IMR-90 (cell line): Measurements from ENCODE around the gene DNAJB8. TPM values are rescaled to one million over a fixed set of nuclear protein-coding genes. Genes with fewer than 3 reads are reported as not detected.

Source experiments
- ATAC-seq: fragments of 200-7000 bp; cut with Tn5 transposase; 2 replicates; pipeline ENCODE4 v1.9.1; 2020; ENCODE audit warnings: low read depth, mild to moderate bottlenecking, moderate library complexity
- BruUV-seq: library from RNA; stranded (reverse); fragments of 400-500 nt; replicated peaks from 2 replicates; lab custom pipeline; 2021; lab: Mats Ljungman, UMichigan
- CTCF ChIA-PET: fragments of 300-600 bp; formaldehyde crosslinking; extraction: SDS; loops from one replicate; lab custom pipeline; 2021; ENCODE audit warnings: antibody characterized with exemption; lab: Yijun Ruan, JAX
- POLR2A ChIA-PET: fragments of 300-600 bp; sonication (Branson Sonifier 250); formaldehyde crosslinking; loops from one replicate; lab custom pipeline; 2022; ENCODE audit warnings: antibody characterized with exemption; ENCODE audit not compliant: unreplicated experiment; lab: Charles Lee
- DNase-seq: peaks from one replicate; pipeline ENCODE4 v3.0.0; 2013
- H2AFZ ChIP-seq: replicated peaks from 2 replicates; pipeline ENCODE3; 2013; ENCODE audit warnings: low read length, mild to moderate bottlenecking; ENCODE audit not compliant: poor library complexity
- H2AK5ac ChIP-seq: 2 replicates; pipeline ENCODE4 v1.6.1; 2013; ENCODE audit warnings: low read depth, low read length, inconsistent platforms
- H2AK9ac ChIP-seq: replicated peaks from 2 replicates; pipeline ENCODE3; 2013; ENCODE audit warnings: mild to moderate bottlenecking, low read depth, low read length, moderate library complexity; ENCODE audit not compliant: poor library complexity
- H2BK120ac ChIP-seq: 2 replicates; pipeline ENCODE4 v1.6.1; 2013; ENCODE audit warnings: low read depth, low read length, inconsistent platforms
- H2BK15ac ChIP-seq: 3 replicates; pipeline ENCODE4 v1.6.1; 2013; ENCODE audit warnings: low read depth, low read length, inconsistent platforms
- H2BK20ac ChIP-seq: 2 replicates; pipeline ENCODE4 v1.6.1; 2013; ENCODE audit warnings: low read depth, mild to moderate bottlenecking, inconsistent platforms, low read length, moderate library complexity
- H2BK5ac ChIP-seq: 2 replicates; pipeline ENCODE4 v1.6.1; 2013; ENCODE audit warnings: mild to moderate bottlenecking, low read depth, low read length, inconsistent platforms; ENCODE audit not compliant: poor library complexity, severe bottlenecking
- H3K14ac ChIP-seq: replicated peaks from 2 replicates; pipeline ENCODE4 v1.6.1; 2013; ENCODE audit warnings: low read depth, low read length, inconsistent platforms
- H3K18ac ChIP-seq: 2 replicates; pipeline ENCODE4 v1.6.1; 2013; ENCODE audit warnings: low read depth, low read length, control low read depth
- H3K23ac ChIP-seq: 2 replicates; pipeline ENCODE4 v1.6.1; 2013; ENCODE audit warnings: low read depth, low read length, inconsistent platforms
- H3K27ac ChIP-seq: 2 replicates; pipeline ENCODE4 v1.5.1; 2013; ENCODE audit warnings: mild to moderate bottlenecking, control low read depth, low read length; ENCODE audit not compliant: insufficient read depth
- H3K27me3 ChIP-seq: 2 replicates; pipeline ENCODE4 v1.6.1; 2013; ENCODE audit warnings: low read length; ENCODE audit not compliant: control insufficient read depth, insufficient read depth
- H3K36me3 ChIP-seq: 2 replicates; pipeline ENCODE4 v1.6.1; 2013; ENCODE audit warnings: low read length, mixed read lengths; ENCODE audit not compliant: control insufficient read depth, insufficient read depth
- H3K4ac ChIP-seq: 2 replicates; pipeline ENCODE4 v1.6.1; 2013; ENCODE audit warnings: low read depth, low read length, inconsistent platforms
- H3K4me1 ChIP-seq: 2 replicates; pipeline ENCODE4 v1.6.1; 2013; ENCODE audit warnings: low read length, mixed read lengths; ENCODE audit not compliant: control insufficient read depth, insufficient read depth
- H3K4me2 ChIP-seq: 2 replicates; pipeline ENCODE4 v1.6.1; 2013; ENCODE audit warnings: low read depth, mild to moderate bottlenecking, control low read depth, low read length, moderate library complexity
- H3K4me3 ChIP-seq: 2 replicates; pipeline ENCODE4 v1.5.1; 2013; ENCODE audit warnings: low read depth, mild to moderate bottlenecking, control low read depth, low read length, moderate library complexity; ENCODE audit not compliant: insufficient read depth
- H3K56ac ChIP-seq: 2 replicates; pipeline ENCODE4 v1.6.1; 2013; ENCODE audit warnings: low read length, inconsistent platforms; ENCODE audit not compliant: insufficient read depth; ENCODE audit errors: extremely low read depth
- H3K79me1 ChIP-seq, 2 experiments: 2 replicates each; pipeline ENCODE4 v1.6.1; 2013; ENCODE audit warnings: low read length in 2 of 2, inconsistent platforms in 1 of 2, low read depth in 1 of 2
- H3K9ac ChIP-seq: 2 replicates; pipeline ENCODE4 v1.6.1; 2013; ENCODE audit warnings: low read depth, low read length, control low read depth
- H3K9me1 ChIP-seq: 2 replicates; pipeline ENCODE4 v1.6.1; 2013; ENCODE audit warnings: low read length, inconsistent platforms; ENCODE audit not compliant: insufficient read depth
- H3K9me3 ChIP-seq: 2 replicates; pipeline ENCODE4 v1.6.1; 2013; ENCODE audit warnings: low read length; ENCODE audit not compliant: control insufficient read depth, insufficient read depth
- H4K20me1 ChIP-seq: 2 replicates; pipeline ENCODE4 v1.6.1; 2013; ENCODE audit warnings: low read length, inconsistent platforms; ENCODE audit not compliant: insufficient read depth
- H4K5ac ChIP-seq: 2 replicates; pipeline ENCODE4 v1.6.1; 2013; ENCODE audit warnings: mild to moderate bottlenecking, low read depth, low read length, control low read depth
- H4K8ac ChIP-seq, 2 experiments: 2 replicates each; pipeline ENCODE4 v1.6.1; 2013; ENCODE audit warnings: low read depth in 2 of 2, low read length in 2 of 2, control low read depth in 1 of 2, inconsistent platforms in 1 of 2
- H4K91ac ChIP-seq: 2 replicates; pipeline ENCODE4 v1.6.1; 2013; ENCODE audit warnings: low read depth, low read length, inconsistent platforms; ENCODE audit not compliant: insufficient read depth
- BHLHE40 ChIP-seq: fragments of 150-350 bp; IDR thresholded peaks from 2 replicates; pipeline ENCODE4 v1.6.1; 2016; ENCODE audit warnings: mild to moderate bottlenecking, low read depth, low read length
- CEBPB ChIP-seq: IDR thresholded peaks from 2 replicates; pipeline ENCODE4 v1.6.1; 2012; ENCODE audit warnings: low read depth, low read length, improper control_type of control experiment
- CHD1 ChIP-seq: IDR thresholded peaks from 2 replicates; pipeline ENCODE4 v1.6.1; 2012; ENCODE audit warnings: low read depth, low read length, improper control_type of control experiment
- MAFK ChIP-seq: IDR thresholded peaks from 2 replicates; pipeline ENCODE4 v1.6.1; 2012; ENCODE audit warnings: low read depth, low read length, improper control_type of control experiment
- MAZ ChIP-seq: IDR thresholded peaks from 2 replicates; pipeline ENCODE4 v1.6.1; 2012; ENCODE audit warnings: low read depth, mild to moderate bottlenecking, low read length, improper control_type of control experiment, moderate library complexity, borderline replicate concordance
- MXI1 ChIP-seq: IDR thresholded peaks from 2 replicates; pipeline ENCODE4 v1.6.1; 2012; ENCODE audit warnings: low read depth, mild to moderate bottlenecking, low read length, moderate library complexity, borderline replicate concordance
- NFE2L2 ChIP-seq: fragments of 150-350 bp; IDR thresholded peaks from 2 replicates; pipeline ENCODE4 v1.6.1; 2016; ENCODE audit warnings: low read depth, mild to moderate bottlenecking, low read length
- POLR2A ChIP-seq: IDR thresholded peaks from 2 replicates; pipeline ENCODE4 v1.6.1; 2012; ENCODE audit warnings: mild to moderate bottlenecking, low read depth, low read length
- RAD21 ChIP-seq: IDR thresholded peaks from 2 replicates; pipeline ENCODE4 v1.6.1; 2012; ENCODE audit warnings: low read length, improper control_type of control experiment
- RCOR1 ChIP-seq: IDR thresholded peaks from 2 replicates; pipeline ENCODE4 v1.6.1; 2012; ENCODE audit warnings: mild to moderate bottlenecking, low read length, improper control_type of control experiment; ENCODE audit not compliant: insufficient replicate concordance
- RFX5 ChIP-seq: IDR thresholded peaks from 2 replicates; pipeline ENCODE4 v1.8.0; 2012; ENCODE audit warnings: low read depth, mild to moderate bottlenecking, low read length, moderate library complexity
- WGBS, 2 experiments: methylation state at CpG; one replicate each; pipeline versions ENCODE4 v1.1.5 to v1.1.7; 2013; ENCODE audit warnings: missing lambda C conversion rate in 2 of 2; ENCODE audit not compliant: insufficient read length in 1 of 2; ENCODE audit errors: extremely low coverage in 2 of 2; 5-methylcytosine and 5-hydroxymethylcytosine counted together
- dilution Hi-C: fragments of 300-500 bp; cut with HindIII; formaldehyde crosslinking; loops from one replicate; pipeline ENCODE4 v1.14.3; 2018; ENCODE audit warnings: low sequenced_read_pairs; ENCODE audit not compliant: unreplicated experiment
- in situ Hi-C: fragments of 300-500 bp; cut with MboI; formaldehyde crosslinking; loops from 3 replicates; pipeline ENCODE4 v1.14.3; 2019; ENCODE audit warnings: low sequenced_read_pairs, inconsistent platforms, mixed read lengths
- intact Hi-C: fragments of 100-400 bp; cut with micrococcal nuclease; formaldehyde crosslinking; loops from 2 replicates; pipeline ENCODE4 v1.10.0; 2022
- polyA plus RNA-seq, 3 experiments: library from polyadenylated mRNA; depleted of rRNA; stranded (reverse); fragments of >200 nt; gene quantifications; 2 replicates each; pipeline ENCODE4 v1.2.3, GENCODE V29; 2012; ENCODE audit warnings: low replicate concordance in 1 of 3
- total RNA-seq: library from RNA; depleted of rRNA; stranded (reverse); fragments of >200 nt; gene quantifications from 2 replicates; pipeline ENCODE4 v1.2.3, GENCODE V29; 2012
- TF ChIP-seq, protein P1 (sequence below): fragments of 150-350 bp; IDR thresholded peaks from 2 replicates; pipeline ENCODE4 v1.6.1; 2017; ENCODE audit warnings: mild to moderate bottlenecking, antibody characterized with exemption, low read length, low read depth
- TF ChIP-seq, protein P2 (sequence below): fragments of 150-350 bp; IDR thresholded peaks from 2 replicates; pipeline ENCODE4 v1.6.1; 2016; ENCODE audit warnings: low read depth, mild to moderate bottlenecking, low read length, moderate library complexity, borderline replicate concordance
- TF ChIP-seq, protein P3 (sequence below): conservative IDR thresholded peaks from 2 replicates; pipeline ENCODE4 v1.5.1; 2012; ENCODE audit warnings: mild to moderate bottlenecking, low read depth, low read length, improper control_type of control experiment

Gene DNAJB8
- total and polyA plus RNA-seq, 2 of the 4 experiments (the other 2 are of a cell fraction), result not detected

DNA sequence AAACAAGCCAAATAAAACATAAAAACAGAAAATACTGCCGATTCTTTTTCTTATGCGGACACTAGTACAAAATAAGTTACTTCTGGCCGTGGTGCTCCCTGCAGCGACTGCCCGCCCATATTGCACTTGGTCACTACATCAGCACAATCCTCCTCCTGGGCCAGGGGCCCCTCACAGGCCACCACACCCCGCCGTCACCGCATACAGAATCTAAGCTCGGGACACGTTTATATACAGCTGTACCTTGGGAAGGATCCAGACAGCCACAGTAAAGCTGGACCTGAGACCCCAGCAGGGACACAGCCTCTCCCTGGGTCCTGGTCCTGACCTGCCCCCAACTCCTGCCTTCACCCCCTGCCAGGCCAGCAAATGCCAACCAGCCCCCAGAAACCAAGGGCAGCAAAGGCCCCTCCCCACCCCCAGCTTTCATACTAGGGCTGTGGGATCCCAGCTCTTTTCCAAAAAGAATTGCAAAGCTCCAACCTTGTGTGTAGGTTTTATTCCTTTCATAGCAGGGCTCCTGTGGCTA is 12.9 kb upstream of the DNAJB8 start:
- Histone ChIP-seq H2BK20ac (no peak overlapping the region), H3K4ac (no peak overlapping the region), H2BK120ac (no peak overlapping the region), H3K18ac (no peak overlapping the region), H4K5ac (no peak overlapping the region), H4K8ac (no peak overlapping the region), H3K4me2 (no peak overlapping the region), H3K9me1 (peaks cover 3% of the 10 kb centered on the region; the same call in 1 of the 2 replicates), H2AK9ac (no peak overlapping the region), H3K14ac (no peak overlapping the region), H3K56ac (no peak overlapping the region), H3K23ac (no peak overlapping the region), H2BK15ac (no peak overlapping the region), H4K20me1 (peaks cover 5% of the 10 kb centered on the region; the same call in 1 of the 2 replicates), H3K4me3 (no peak overlapping the region), H3K4me1 (peaks cover 16% of the 10 kb centered on the region), H3K79me1 (peaks cover 0 to 8% of the 10 kb centered on the region in 2 experiments; a peak in 3 of 4 replicates), H3K9ac (no peak overlapping the region), H3K9me3 (no peaks in the 10 kb centered on the region), H4K91ac (no peak overlapping the region), H3K36me3 (peaks cover 15% of the 10 kb centered on the region), H3K27ac (no peak overlapping the region), H2AK5ac (no peak overlapping the region), H3K27me3 (peaks cover 13% of the 10 kb centered on the region), H2AFZ (no peak overlapping the region), H2BK5ac (no peak overlapping the region)
- no TSS peak for BruUV-seq
- ATAC-seq (no peak), DNase-seq (no peak)
- intact Hi-C loops, result loop anchor here (5.0 kb wide), 1 partner anchor 402 kb away; no protein-coding TSS in a partner anchor
- ChIA-PET CTCF (no interaction called here), POLR2A (no interaction called here)
- dilution Hi-C loops, result no loop called here
- 82% methylated on average over 3 of the region's 10 CpGs; no CpG with 5 or more reads in 1 of the 2 experiments for WGBS, 2 experiments
- TF ChIP-seq CHD1 (no peak), RCOR1 (no peak), NFE2L2 (no peak), RAD21 (no peak), BHLHE40 (no peak), RFX5 (no peak), POLR2A (no peak), MAZ (no peak), MXI1 (no peak), MAFK (no peak), CEBPB (no peak)
- TF ChIP-seq, protein P1, sequence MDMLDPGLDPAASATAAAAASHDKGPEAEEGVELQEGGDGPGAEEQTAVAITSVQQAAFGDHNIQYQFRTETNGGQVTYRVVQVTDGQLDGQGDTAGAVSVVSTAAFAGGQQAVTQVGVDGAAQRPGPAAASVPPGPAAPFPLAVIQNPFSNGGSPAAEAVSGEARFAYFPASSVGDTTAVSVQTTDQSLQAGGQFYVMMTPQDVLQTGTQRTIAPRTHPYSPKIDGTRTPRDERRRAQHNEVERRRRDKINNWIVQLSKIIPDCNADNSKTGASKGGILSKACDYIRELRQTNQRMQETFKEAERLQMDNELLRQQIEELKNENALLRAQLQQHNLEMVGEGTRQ, result no peak
- TF ChIP-seq, protein P2, sequence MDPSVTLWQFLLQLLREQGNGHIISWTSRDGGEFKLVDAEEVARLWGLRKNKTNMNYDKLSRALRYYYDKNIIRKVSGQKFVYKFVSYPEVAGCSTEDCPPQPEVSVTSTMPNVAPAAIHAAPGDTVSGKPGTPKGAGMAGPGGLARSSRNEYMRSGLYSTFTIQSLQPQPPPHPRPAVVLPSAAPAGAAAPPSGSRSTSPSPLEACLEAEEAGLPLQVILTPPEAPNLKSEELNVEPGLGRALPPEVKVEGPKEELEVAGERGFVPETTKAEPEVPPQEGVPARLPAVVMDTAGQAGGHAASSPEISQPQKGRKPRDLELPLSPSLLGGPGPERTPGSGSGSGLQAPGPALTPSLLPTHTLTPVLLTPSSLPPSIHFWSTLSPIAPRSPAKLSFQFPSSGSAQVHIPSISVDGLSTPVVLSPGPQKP, result no peak
- TF ChIP-seq, protein P3, sequence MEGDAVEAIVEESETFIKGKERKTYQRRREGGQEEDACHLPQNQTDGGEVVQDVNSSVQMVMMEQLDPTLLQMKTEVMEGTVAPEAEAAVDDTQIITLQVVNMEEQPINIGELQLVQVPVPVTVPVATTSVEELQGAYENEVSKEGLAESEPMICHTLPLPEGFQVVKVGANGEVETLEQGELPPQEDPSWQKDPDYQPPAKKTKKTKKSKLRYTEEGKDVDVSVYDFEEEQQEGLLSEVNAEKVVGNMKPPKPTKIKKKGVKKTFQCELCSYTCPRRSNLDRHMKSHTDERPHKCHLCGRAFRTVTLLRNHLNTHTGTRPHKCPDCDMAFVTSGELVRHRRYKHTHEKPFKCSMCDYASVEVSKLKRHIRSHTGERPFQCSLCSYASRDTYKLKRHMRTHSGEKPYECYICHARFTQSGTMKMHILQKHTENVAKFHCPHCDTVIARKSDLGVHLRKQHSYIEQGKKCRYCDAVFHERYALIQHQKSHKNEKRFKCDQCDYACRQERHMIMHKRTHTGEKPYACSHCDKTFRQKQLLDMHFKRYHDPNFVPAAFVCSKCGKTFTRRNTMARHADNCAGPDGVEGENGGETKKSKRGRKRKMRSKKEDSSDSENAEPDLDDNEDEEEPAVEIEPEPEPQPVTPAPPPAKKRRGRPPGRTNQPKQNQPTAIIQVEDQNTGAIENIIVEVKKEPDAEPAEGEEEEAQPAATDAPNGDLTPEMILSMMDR, result no peak
- in situ Hi-C loops, result loop anchor here (10.0 kb wide), 1 partner anchor 385 kb away; no protein-coding TSS in a partner anchor
